HG03280 (cell line): ENCODE data around the gene PLEKHN1.
"Not testable (repeated sequence)": the region's sequence is repeated elsewhere in the genome, so short reads cannot be mapped to it uniquely, and the experiment has no call there.

Source experiments
- ATAC-seq: cut with Tn5 transposase; IDR thresholded peaks from one replicate; pipeline ENCODE4 v1.9.1; 2021; ENCODE audit warnings: mild to moderate bottlenecking, moderate library complexity; ENCODE audit not compliant: unreplicated experiment

PLEKHN1 gene

DNA sequence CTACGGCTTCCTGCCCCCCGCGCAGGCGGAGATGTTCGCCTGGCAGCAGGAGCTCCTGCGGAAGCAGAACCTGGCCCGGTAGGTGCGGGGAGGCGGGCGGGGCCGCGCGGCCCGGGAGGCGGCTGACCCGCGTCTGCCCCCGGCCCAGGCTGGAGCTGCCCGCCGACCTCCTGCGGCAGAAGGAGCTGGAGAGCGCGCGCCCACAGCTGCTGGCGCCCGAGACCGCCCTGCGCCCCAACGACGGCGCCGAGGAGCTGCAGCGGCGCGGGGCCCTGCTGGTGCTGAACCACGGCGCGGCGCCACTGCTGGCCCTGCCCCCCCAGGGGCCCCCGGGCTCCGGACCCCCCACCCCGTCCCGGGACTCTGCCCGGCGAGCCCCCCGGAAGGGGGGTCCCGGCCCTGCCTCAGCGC, 23.9 kb upstream of the PLEKHN1 start:
- ATAC-seq, result no peak

DNA sequence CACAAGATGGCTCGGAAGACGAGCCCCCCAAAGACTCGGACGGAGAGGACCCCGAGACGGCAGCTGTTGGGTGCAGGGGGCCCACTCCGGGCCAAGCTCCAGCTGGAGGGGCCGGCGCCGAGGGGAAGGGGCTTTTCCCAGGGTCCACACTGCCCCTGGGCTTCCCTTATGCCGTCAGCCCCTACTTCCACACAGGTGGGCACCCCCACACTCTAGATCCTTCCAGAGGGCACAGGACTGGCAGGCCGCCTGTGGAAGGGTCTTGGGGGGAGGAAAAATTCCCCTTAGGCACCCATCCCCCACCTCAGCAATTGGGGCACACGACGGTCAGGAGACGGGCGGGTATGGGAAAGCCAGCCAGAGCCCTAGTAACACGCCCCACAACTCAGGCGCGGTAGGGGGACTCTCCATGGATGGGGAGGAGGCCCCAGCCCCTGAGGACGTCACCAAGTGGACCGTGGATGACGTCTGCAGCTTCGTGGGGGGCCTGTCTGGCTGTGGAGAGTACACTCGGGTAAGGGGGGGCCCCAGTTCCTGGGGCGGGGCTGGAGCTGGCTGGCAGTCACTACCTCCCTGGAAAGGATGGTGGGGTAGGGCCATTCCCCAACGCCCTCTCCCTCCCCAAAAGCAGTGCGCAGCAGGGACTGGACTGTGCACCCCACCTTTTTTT, 23.3 kb upstream of the PLEKHN1 start:
- ATAC-seq, result no peak

DNA sequence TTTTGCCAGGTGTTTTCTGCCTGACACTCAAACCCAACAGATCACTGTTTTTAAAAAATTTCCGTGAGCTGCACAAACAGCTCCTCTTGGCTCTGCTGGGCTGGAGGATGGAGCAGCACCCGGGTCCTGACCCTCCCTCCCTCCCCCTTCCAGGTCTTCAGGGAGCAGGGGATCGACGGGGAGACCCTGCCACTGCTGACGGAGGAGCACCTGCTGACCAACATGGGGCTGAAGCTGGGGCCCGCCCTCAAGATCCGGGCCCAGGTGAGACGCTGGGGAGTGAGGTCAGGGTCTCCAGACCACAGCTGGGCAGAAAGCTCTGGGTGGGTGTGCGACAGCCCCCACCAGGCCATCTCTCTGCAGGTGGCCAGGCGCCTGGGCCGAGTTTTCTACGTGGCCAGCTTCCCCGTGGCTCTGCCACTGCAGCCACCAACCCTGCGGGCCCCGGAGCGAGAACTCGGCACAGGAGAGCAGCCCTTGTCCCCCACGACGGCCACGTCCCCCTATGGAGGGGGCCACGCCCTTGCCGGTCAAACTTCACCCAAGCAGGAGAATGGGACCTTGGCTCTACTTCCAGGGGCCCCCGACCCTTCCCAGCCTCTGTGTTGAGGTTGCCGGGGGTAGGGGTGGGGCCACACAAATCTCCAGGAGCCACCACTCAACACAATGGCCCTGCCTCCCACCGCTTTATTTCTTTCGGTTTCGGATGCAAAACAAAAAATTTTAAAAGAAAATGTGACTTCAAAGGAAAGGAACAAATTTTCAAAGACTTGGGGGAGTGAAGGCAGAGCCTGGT, 22.5 kb upstream of the PLEKHN1 start:
- ATAC-seq, result no peak

DNA sequence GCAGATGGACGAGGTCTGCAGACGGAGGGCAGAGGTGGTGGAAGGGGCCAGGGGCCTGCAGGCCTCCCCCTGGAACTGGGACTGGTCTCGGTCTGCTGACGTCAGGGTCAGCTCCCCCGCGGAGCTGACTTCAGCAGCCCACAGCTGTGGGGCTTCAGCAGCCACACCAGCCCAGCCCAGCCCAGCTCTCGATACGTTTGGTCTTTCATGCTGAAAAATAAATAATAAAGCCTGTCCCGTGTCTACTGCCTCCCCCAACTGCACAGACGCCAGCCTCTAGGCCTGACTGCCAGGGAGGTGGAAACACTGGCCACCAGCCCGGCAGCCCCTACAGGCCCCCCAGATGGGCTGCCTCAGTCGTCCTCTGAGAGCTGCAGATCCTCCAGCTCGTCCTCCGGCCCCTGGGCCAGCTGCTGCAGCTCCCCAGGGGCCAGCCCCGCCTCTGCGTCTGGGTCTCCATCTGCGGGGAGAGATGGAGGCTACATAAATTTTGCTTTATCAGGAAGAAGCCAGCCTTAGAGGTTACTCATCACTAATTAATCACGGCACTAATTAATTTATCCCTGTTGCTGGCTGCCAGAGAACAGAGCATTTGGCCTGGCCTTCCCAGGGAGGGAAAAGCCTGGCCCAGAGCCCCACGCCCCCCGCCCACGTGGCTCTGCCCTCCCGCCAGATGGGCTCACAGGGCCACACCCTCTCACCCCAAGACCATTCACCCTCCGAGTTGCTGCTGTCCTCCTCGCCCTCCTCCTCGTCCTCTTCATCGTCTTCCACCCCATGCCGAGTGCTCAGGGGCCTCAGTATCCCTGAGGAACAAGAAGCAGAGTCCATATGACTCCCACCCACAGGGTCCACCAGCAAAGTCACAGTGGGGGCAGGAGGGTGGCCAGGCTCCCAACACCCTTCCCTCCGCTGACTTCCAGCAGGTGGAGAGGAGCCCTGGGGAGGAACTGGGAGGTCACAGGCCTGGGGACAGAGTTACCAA, 21.6 kb upstream of the PLEKHN1 start:
- ATAC-seq, result no peak

DNA sequence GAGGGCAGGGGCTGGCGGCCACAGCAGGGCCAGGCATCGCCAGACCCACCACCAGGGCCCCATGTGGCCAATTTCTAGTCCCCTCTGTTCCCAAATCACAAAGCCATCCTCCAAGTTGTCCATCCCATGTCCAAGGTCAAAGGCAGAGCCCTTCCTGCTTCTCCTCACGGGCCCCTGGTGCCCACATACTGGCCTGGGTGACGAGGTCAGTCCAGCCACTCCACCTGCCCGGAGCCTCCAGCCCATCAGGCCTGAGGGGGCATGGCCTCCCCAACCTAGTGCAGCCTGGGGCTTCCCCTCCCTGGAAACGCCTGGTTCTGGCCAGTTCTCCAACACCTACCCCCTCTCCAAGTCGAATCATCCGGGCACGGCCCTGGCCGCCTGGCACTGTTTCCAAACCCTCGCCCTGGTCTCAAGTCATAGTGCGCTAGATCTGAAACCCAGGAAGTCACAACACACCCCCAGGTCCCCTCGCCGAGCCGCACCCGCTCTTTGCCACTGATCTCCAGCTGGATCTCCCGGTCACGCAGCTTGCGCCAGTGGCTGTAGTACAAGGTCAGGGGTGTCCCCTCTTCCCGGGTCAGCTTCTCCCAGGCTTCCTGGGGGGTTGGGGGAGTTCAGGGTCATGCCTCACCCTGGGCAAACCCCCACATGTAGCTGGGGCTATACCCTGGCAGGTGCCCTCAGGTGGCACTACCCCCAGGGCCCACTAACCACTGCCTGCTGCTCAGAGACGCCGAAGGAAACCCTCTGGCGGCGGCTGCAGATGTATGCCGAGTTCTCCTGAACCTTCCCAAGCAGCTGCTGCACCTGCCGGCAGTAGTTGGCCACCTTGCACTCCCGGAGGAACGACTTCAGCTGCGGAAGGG, 20.4 kb upstream of the PLEKHN1 start:
- no peak for ATAC-seq

DNA sequence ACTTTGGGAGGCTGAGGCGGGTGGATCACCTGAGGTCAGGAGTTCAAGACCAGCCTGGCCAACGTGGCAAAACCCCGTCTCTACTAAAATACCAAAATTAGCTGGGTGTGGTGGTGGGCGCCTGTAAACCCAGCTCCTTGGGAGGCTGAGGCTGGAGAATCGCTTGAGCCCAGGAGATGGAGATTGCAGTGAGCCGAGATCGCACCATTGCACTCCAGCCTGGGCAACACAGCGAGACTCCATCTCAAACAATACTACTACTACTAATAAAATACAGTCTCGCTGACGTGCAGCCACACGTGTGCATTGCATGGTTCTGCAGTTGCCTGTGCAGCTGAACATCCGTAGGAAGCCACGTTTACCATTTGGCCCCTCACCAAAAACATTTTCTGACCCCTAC, 19.5 kb upstream of the PLEKHN1 start:
- not testable (repeated sequence) for ATAC-seq

DNA sequence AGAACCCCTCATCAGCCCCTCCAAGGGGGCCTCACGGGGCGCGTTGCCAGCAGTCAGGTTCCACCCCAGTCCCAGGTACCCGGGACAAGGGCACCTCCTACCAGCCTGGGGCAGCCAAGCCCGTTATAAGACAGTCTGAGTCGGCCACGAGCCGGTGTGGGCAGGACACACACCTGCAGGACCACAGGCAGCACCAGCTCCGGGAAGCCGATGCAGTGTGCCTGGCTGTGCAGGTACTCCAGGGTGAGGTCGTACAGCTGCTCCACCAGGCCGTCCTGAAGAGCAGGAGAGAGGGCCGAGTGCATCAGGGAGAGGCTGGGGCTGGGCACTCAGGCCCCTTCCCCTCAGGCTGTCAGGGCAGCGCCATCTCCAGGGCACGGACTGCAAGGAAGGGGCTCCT, 18.3 kb upstream of the PLEKHN1 start:
- ATAC-seq, result no peak

DNA sequence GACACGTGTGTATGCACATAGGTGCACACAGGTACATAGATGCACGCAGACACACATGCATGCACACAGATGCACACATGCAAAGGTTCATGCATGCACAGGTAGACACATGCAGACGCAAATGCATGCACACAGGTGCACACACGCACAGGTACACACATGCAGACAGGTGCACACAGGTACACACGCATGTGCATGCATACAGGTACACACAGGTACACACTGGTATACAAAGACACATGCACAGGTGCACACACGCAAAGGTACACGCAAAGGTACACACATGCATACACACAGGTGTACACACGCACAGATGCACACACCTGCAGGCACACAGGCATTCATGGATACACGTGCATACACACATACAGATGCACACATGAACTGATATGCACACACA, 16.0 kb upstream of the PLEKHN1 start:
- ATAC-seq, result no peak

DNA sequence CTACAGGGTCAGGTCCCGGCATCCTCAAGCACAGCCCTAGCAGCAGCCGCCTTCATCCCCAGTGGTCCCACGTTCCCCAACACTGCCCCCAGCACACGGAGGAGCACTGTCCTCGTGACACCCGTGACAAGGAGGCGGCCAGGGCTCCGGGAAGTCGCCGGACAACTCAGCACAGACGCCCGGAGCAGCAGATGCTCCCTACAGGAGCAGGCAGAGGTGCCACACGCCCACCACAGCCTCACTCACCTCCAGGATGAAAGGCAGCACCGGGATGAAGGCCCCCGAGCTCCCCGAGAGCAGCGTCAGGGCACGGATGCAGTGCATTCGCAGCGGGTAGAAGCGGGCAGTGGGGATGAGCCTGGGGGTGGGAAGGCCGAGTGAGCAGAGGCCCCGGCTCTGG, 15.4 kb upstream of the PLEKHN1 start:
- no peak for ATAC-seq

DNA sequence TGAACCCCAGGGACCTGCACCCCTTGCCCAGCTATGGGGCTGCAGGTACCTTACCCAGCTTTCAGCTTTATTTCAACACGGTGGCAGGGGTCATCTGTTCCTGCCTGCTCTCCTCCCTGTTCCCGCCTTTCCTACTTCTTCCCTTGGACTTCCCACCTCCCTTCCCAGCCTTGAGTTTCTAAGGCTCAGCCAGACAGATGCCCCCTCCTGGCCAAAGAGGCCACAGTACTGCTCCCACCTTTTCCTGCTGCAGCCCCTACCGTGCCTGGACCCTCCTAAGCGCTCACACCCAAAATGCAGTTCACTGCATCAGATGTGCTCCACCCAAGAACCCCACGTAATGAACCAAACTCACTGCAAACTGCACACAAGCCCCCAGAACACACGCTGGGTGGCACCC, 14.9 kb upstream of the PLEKHN1 start:
- ATAC-seq, result no peak

DNA sequence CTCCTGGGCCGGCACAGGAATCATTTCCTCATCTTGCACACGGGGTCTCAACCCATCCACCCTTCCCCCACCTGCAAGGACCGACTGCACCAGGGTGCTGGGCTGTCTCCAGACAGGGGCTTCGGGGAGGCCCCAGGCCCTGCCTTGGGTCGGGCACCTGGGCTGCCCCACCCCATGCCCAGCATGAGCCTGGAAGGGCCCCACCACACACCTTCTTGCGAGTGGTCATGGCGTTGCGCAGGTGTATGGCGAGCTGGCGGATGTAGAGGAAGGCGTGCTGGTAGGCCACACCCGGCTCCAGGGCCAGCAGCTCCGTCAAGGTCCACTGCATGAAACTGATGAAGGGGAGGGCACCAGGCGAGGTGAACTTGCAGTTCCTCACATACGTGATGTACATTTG, 14.1 kb upstream of the PLEKHN1 start:
- ATAC-seq, result no peak

DNA sequence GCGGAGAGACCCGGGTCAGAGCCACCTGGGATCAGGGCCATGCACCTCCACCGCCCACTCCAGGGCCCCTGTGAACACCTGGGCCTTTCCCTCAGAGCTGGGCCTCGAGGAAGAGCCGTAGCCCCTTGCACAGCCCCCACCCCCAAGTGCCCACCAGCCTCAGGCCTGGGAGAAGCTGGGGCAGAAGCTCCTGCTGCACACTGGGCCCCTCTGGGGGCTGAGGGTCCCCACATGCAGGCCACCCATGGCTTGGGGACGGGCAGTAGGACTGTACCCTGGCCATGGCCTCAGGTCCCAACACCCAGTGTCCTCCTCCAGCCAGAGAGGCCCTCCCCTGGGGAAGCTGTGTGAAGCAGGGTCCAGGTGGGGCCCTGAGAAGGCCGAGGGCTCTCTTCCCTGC, 13.7 kb upstream of the PLEKHN1 start:
- no peak for ATAC-seq

DNA sequence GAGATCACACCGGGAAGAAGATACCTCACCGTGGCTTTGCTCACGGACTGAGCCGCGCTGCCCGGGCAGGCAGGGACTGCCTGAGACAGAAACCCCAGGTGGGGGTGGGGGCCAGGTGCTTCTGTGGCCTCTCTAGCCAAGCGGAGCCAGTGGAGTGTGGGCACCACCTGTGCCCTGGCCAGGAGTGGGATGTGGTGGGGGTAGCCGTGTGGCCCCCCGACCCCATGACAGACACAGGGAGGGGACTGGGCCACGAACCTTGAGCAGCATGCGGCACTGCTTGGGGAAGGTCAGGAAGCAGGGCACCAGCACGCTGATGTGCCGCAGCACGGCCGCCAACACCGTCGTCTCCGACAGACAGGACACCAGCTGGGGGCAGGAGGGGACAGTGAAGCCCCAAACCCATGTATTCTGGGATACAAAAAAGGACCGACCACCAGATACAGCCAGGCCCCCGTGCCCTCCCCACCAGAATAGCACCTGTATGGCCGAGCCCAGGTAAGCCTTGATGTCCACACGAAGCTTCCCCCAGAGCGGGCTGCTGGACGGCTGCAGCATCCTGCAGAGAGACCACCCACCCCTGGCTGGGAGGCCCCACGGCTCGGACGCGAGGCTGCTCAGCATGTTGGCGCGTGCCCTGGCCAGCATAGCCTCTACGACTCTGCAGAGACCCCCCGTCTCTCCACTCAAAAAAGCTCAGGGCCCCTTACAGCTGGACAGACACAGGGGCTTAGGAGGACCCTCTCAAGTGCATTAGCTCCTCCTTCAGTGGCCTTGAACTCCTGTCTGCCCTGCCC, 12.6 kb upstream of the PLEKHN1 start:
- ATAC-seq, result no peak

DNA sequence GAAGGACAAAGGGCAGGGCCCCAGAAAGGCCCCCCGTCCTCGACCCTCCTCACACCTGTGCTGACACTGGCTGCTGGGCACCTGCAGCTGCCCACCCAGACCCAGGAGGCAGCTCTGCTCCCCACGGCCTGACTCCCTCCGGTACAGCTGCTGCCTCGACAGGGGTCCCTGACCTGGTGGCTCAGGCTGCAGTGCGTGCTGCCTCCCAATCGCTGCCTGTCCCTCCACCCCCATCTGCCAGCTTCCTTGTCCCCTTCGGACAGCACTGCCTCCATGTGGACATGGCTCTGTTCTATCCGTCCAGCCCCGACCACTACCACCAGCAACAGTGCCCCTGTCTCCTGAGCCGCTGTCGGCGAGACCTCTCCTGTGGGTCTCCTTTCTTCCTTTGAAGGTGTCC, 11.4 kb upstream of the PLEKHN1 start:
- ATAC-seq, result no peak

DNA sequence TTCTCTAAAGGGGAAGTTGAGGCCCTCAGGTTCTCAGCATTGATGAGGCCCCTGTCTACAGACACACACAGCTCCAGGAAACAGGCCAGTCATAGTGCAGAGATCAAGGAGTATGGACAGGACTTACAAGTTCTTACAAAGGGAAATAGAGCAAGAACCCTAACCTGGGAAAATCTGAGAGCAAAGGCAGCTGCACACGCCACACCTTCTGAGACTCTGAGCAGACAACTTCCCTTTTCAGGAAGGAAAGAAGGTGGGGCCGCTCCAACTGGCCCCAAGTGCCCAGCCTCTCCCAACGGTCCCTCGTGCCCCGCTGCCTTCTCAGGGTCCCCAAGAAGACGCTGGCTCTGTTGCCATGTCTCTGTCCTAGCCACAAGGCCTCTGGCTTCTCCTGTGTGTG, 10.8 kb upstream of the PLEKHN1 start:
- ATAC-seq, result no peak

DNA sequence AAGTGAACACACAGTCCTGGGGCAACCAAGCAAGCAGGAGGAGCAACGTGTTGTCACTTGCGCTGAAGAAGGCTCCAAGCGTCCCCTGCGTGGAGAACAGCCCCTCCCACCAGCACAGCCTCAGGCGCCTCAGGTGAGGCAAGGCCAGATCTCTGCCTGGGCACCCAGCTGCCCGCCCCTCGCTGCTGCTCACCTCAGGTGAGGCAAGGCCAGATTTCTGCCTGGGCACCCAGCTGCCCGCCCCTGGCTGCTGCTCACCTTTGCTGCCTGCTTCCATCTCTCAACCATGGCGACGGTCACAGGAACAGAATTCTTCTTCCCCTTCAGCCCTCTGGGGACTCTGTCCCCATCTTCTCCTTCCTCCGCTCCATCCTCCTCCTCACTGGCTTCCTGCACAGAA, 9.6 kb upstream of the PLEKHN1 start:
- ATAC-seq, result no peak

DNA sequence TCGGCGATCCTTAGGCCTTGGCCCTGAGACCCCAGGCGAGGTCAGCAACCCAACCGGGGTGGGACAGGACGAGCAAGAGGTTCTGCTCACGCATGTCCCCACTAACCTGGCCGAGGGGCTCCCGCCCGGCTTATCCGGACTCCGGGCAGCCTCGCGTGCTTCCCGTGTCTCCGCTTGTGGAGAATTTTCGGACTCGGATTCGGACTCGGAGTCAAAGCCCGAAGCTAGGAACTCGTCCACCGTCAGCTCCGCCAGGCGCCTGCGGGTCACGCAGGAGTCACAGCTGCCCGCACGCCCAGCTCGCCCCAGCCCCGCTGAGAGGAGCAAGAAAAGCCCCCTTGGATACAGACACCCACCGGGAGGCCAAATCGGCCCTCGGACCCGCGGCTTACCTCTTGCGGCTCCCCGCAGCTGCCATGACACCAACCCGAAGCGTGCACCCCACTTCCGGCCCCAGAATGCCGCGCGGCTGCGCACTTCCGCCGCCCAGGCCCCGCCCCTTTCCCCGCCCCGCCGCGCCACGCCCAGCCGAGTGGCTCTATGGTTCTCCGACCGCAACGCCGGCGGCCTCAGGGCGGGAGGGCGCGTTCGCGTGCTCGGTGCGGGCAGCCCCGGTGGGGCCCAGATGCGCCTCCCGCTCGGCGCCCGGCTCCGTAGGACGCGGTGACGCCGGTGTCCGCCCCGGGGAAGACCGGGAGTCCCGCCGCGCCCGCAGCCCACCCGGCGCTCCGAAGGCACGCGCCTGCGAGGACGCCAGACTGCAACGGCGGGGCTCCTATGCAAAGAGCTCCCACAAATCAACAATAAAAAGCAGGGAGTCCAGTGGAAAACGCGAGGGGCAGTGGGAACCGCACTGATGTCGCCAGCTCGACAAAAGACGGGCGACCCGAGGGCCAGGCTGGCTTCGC, 7.2 kb upstream of the PLEKHN1 start, which contains the start of gene NOC2L:
TSS of gene NOC2L (minus strand) at position 434 of the 908 bp plus-strand sequence. CDS start at position 418, 16 bp downstream.
- peak; percentile 73 for ATAC-seq

DNA sequence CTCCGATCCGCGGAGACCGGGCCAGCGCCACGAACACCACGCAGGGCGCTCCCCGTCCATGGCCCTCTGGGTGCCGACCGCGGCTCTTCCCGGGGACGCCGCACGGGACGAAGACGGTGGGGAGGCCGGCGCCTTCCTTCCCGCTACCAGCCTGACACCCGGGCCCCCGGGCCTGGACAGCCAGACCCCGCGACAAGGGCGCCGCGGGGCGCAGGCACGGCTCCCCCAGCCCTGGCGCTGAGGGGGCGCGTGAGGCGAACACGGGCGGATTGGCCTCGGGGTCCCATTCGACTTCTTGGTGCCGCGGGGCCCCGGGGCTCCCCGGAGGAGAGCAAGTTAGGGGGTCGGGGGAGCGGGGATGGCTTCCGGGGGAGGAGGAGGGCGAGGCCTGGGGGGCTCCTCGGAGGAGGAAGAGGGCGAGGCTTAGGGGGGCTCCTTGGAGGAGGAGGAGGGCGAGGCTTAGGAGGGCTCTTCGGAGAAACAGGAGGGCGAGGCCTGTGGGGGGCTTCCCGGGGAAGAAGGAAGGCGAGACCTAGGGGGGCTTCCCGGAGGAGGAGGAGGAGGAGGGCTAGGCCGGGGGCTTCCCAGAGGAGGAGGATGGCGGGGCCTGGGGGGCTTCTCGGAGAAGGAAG, 6.4 kb upstream of the PLEKHN1 start:
- ATAC-seq, result no peak
